HG02798 (cell line): Measurements from ENCODE around the gene SLC39A6.
"Not testable (repeated sequence)": the region's sequence is repeated elsewhere in the genome, so short reads cannot be mapped to it uniquely, and the experiment has no call there.

Experiments
- ATAC-seq: cut with Tn5 transposase; IDR thresholded peaks from one replicate; pipeline ENCODE4 v1.9.1; 2021; ENCODE audit warnings: mild to moderate bottlenecking; ENCODE audit not compliant: unreplicated experiment, poor library complexity

Gene SLC39A6

GRCh38 chr18:36108196-36108595 lies 20.9 kb downstream of the SLC39A6 start:
- ATAC-seq = no peak

- ATAC-seq = no peak
These were observed 21.7 kb downstream of the SLC39A6 start for GRCh38 chr18:36107477-36107876.

- no peak for ATAC-seq
These were observed 24.4 kb downstream of the SLC39A6 start for GRCh38 chr18:36104749-36105148.

GRCh38 chr18:36101943-36102342 lies 27.2 kb downstream of the SLC39A6 start:
- ATAC-seq = no peak

- no peak for ATAC-seq
These were observed 29.8 kb downstream of the SLC39A6 start for GRCh38 chr18:36099311-36099710.

GRCh38 chr18:36096955-36097354 lies 32.2 kb downstream of the SLC39A6 start:
- ATAC-seq = no peak

- no peak for ATAC-seq
These were observed 33.1 kb downstream of the SLC39A6 start for GRCh38 chr18:36095936-36096519.

DNA sequence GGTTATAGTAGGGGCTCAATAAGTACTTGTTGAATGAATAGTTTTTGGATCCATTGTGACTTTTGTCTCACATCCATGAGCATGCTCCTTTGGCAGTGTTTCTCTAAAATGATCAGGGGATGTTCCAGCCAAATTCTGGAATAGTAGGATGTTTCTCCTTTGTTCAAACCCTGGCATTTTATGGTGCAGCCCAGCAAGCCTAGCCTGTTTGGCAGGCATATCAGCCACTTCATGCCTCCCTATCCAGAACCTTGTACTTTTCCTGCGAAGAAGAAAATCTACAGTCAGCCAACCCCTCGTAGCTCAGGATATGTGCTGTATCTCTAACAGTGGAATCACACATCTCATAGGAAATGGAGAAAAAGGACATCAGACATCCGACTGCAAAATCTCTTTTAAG lies 34.7 kb downstream of the SLC39A6 start:
- no peak for ATAC-seq

DNA sequence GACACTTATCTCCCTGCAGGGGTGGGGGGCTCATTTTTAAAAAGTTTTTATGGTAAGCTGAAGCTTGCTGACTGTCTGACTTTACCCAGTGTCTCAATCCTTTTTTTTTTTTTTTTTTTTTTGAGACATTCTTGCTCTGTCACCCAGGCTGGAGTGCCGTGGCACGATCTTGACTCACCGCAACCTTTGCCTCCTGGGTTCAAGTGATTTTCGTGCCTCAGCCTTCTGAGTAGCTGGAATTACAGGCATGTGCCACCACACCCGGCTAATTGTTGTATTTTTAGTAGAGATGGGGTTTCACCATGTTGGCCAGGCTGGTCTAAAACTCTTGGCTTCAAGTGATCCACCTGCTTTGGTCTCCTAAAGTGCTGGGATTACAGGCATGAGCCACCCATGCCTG lies 37.0 kb downstream of the SLC39A6 start:
- not testable (repeated sequence) for ATAC-seq

- no peak for ATAC-seq
These were observed 40.1 kb downstream of the SLC39A6 start for GRCh38 chr18:36089001-36089400.

DNA sequence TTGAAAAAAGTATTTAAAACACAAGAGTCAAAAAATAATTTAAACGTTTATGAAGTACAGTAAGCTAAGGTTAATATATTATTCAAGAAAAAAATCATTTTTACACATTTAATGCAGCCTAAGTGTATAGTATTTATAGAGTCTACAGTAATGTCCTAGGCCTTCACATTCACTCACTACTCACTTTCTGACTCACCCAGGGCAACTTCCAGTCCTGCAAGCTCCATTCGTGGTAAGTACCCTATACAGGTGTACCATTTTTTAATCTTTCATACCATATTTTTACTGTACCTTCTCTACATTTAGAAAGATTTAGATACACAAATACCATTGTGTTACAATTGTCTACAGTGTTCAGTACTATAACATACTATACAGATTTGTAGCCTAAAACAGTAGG lies 40.9 kb downstream of the SLC39A6 start:
- no peak for ATAC-seq

DNA sequence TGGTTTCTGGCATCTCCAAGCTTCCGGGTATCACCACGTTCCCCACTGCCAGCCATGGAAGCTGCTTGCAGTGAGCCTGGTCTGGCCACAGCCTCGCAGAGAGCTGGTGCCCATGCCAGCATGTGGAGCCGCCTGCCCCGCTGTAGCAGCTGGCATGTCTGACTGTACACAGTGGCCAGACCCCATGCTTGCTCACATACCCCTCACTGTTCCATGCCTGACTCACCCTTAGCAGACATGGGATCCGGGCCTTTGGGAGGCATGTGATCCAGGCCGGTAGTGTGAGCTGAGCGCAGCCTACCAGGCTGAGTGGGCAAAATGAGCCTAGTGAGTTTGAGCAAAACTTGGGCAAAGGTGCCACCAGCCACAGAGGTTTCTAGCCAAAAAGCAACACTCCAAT lies 43.0 kb downstream of the SLC39A6 start:
- ATAC-seq = no peak

DNA sequence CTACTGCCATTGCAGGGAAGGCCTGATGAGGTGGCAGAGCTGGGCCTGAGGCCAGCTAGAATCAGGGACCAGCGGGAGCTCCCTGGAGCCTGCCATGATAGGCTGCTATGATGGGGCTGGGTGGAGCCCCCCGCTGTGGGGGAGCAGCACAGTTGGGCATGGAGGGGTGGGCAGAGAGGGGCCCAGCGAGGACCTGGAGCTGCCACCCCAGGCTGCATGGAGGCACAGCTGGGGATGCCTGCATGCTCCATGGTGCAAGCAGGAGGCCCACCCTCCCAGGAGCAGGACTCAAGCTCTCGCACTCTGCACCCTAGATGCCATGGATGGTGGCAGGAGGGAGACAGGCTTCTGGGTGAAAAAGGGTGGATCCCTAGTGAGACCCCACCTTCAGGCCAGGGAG lies 43.9 kb downstream of the SLC39A6 start:
- ATAC-seq = no peak

- no peak for ATAC-seq
These were observed 45.4 kb downstream of the SLC39A6 start for GRCh38 chr18:36083729-36084128.

GRCh38 chr18:36081118-36081517 lies 48.0 kb downstream of the SLC39A6 start:
- ATAC-seq = not testable (repeated sequence)

DNA sequence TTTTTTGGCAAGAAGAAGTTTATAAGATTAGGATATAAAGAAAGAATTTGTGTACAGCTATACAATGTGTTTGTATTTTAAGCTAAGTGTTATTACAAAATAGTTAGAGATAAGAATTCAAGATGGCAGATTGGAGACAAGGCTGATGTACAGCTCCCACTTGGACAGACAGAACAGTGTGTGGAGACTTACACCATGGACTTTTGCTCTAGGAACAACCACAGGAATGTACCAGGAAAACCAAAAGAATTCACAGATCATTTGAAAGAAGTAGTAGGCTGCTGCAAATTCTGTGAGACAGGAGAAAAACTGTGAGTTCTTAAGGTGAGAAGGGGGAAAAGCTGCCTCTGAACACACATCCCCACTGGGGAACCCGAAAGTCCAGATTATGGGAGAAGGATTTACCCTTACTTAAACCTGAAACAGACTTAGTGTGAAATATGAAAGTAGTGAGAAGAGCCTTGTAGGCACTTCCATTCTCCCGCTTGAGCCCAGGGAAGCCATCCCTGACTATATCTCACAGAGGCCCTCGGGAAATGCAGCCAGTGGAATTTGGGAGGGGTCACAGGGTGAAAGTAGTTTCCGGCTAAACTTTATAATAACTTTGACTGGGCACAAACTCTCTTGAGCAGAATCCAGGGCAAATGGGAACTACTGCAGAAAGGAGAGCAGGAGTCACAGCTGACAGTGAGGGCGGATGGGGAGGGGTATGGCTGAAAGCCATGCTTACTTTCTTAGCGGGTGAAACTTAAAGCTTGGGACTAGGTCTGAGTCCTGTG lies 50.2 kb downstream of the SLC39A6 start:
- no peak for ATAC-seq

- not testable (repeated sequence) for ATAC-seq
These were observed 51.4 kb downstream of the SLC39A6 start for GRCh38 chr18:36077764-36078163.

DNA sequence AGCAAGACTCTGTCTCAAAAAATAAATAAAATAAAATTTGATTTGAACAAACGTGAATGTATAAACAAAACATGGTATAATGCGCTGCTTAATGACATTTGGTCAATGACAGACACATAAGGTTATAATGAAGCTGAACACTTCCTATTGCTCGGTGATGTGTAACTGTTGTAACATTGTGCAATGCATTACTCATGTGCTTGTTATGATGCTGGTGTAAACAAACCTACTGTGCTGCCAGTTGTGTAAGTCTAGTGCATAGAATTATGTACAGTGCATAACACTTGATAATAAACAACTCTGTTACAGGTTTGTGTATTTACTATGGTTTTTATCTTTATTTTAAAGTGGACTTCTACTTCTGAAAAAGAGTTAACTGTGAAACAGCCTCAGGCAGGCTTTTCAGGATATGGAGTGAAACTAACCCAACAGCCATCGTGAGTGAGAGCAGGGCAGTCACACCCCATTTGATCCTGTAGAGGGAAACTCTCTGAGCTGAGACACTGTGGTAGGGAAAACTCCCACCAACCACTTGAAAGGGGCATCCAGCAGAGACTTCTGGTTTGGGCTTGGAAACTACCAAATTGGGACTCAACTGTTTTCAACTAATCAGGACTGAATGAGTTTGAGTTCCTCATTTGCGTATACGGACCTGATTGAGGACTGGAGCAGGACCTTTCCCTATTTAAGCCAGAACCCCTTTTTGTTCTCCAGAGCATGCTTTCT lies 53.1 kb downstream of the SLC39A6 start:
- no peak for ATAC-seq

- ATAC-seq = no peak
These were observed 54.7 kb downstream of the SLC39A6 start for GRCh38 chr18:36074435-36074834.

DNA sequence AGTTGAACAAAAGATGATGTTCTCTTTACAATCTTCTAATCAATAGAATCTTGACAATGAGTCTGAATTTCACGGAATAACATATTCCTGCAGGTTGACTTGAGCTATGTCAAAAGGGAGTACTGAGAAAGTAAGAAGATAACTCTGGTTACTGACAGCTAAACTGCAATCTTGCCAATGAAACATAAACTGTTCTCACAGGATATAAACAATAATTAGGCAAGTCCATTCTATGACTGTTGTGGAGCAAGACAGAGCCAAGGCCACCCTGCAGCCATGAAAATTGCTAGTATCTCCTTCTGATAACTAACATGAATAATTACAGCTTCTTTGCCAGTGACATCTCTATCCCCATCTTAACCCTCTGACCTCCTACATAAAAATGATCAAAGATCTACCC lies 55.5 kb downstream of the SLC39A6 start:
- ATAC-seq = no peak

DNA sequence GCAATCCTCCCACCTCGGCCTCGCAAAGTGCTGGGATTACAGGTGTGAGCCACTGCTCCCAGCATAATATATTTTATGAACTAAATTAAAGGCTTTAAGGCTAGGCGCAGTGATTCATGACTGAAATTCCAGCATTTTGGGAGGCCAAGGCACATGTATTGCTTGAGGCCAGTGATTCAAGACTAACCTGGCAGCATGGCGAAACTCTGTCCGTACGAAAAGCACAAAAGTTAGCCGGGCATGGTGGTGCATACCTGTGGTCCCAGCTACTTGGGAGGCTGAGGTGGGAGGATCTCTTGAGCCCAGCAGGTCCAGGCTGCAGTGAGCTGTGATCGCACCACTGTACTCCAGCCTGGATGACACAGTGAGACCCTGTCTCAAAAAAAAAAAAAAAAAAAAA lies 56.7 kb downstream of the SLC39A6 start:
- ATAC-seq = not testable (repeated sequence)
